ENCODE results near the gene TNK2.

The TNK2 gene

GRCh38 chr3:195873971-195874370 lies 34.4 kb downstream of the TNK2 start:
- TF ChIP-seq REST (IDR thresholded peaks at IDR 0.05; ENCODE audit: insufficient read depth in 1 of 2, low read depth in 2 of 2, low read length in 2 of 2) (no peak), POLR2AphosphoS5 (IDR thresholded peaks at IDR 0.05; ENCODE audit: low read depth, low read length) (no peak), SIN3A (IDR thresholded peaks at IDR 0.05; ENCODE audit: borderline replicate concordance, insufficient read depth, low read length) (no peak), FOXP2 (optimal IDR thresholded peaks at IDR 0.05; ENCODE audit: borderline replicate concordance, extremely low read depth, extremely low read length, insufficient read depth) (no peak), TAF1 (IDR thresholded peaks at IDR 0.05; ENCODE audit: borderline replicate concordance, insufficient read depth, low read length) (no peak)

GRCh38 chr3:195873281-195873887 lies 35.0 kb downstream of the TNK2 start:
- TF ChIP-seq REST (IDR thresholded peaks at IDR 0.05; ENCODE audit: insufficient read depth in 1 of 2, low read depth in 2 of 2, low read length in 2 of 2): no peak
- TF ChIP-seq POLR2AphosphoS5 (IDR thresholded peaks at IDR 0.05; ENCODE audit: low read depth, low read length): no peak
- no peak for TF ChIP-seq TAF1 (IDR thresholded peaks at IDR 0.05; ENCODE audit: borderline replicate concordance, insufficient read depth, low read length)
- no peak for TF ChIP-seq FOXP2 (optimal IDR thresholded peaks at IDR 0.05; ENCODE audit: borderline replicate concordance, extremely low read depth, extremely low read length, insufficient read depth)
- no peak for TF ChIP-seq SIN3A (IDR thresholded peaks at IDR 0.05; ENCODE audit: borderline replicate concordance, insufficient read depth, low read length)

- TF ChIP-seq FOXP2 (optimal IDR thresholded peaks at IDR 0.05; ENCODE audit: borderline replicate concordance, extremely low read depth, extremely low read length, insufficient read depth): no peak
- no peak for TF ChIP-seq TAF1 (IDR thresholded peaks at IDR 0.05; ENCODE audit: borderline replicate concordance, insufficient read depth, low read length)
- no peak for TF ChIP-seq SIN3A (IDR thresholded peaks at IDR 0.05; ENCODE audit: borderline replicate concordance, insufficient read depth, low read length)
- no peak for TF ChIP-seq REST (IDR thresholded peaks at IDR 0.05; ENCODE audit: insufficient read depth in 1 of 2, low read depth in 2 of 2, low read length in 2 of 2)
- no peak for TF ChIP-seq POLR2AphosphoS5 (IDR thresholded peaks at IDR 0.05; ENCODE audit: low read depth, low read length)
These were observed 35.6 kb downstream of the TNK2 start for GRCh38 chr3:195872800-195873199.

- TF ChIP-seq TAF1 (IDR thresholded peaks at IDR 0.05; ENCODE audit: borderline replicate concordance, insufficient read depth, low read length) (no peak), REST (IDR thresholded peaks at IDR 0.05; ENCODE audit: insufficient read depth in 1 of 2, low read depth in 2 of 2, low read length in 2 of 2) (no peak), SIN3A (IDR thresholded peaks at IDR 0.05; ENCODE audit: borderline replicate concordance, insufficient read depth, low read length) (no peak), POLR2AphosphoS5 (IDR thresholded peaks at IDR 0.05; ENCODE audit: low read depth, low read length) (no peak), FOXP2 (optimal IDR thresholded peaks at IDR 0.05; ENCODE audit: borderline replicate concordance, extremely low read depth, extremely low read length, insufficient read depth) (no peak)
These were observed 36.3 kb downstream of the TNK2 start for GRCh38 chr3:195872097-195872496.

Measured in PFSK-1 (cell line).